OCI-LY3 (cell line): Measurements from ENCODE around the gene NTRK1.

Experiments used
- CTCF ChIP-seq: fragments of 200-600, 300-600 bp; sonication (generic); IDR thresholded peaks from 2 replicates; pipeline ENCODE4 v1.5.1; 2014; ENCODE audit warnings: antibody characterized with exemption, low read length, low read depth
- EZH2phosphoT487 ChIP-seq: fragments of 200-600 bp; shearing (Covaris generic); IDR thresholded peaks from 2 replicates; pipeline ENCODE4 v1.6.1; 2018; ENCODE audit warnings: antibody characterized with exemption, mixed run types, low read depth

GRCh38 chr1:156877433-156878170, 16.9 kb downstream of the NTRK1 start:
- TF ChIP-seq CTCF (no peak), EZH2phosphoT487 (no peak)
